NCI-H526 (cell line): Measurements from ENCODE around the gene HDHD5.

Experiments
- DNase-seq, 2 experiments: peaks; one replicate each; lab custom pipeline; 2025; lab: John Stamatoyannopoulos, UW

The HDHD5 gene

DNA sequence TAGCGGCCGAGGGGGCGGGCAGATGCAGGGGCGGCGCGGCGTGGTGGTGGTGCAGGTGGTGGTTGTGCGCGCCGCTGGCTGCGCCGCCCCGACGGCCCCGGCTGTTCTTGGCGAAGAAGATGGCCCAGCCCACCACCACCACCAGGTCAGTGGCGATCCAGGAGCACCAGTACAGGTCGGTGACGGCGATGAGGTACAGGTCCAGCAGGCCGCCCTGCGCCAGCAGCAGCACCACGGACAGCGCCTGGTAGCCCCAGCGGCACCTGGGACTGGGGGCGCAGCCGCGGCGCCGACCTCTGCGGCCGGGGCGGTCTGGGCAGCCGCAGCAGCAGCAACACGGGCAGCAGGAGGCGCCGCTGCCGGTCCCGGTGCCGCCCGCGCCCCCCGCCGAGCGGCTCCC, 38.8 kb downstream of the HDHD5 start:
- DNase-seq = no peak

GRCh38 chr22:17119481-17120202, 39.4 kb downstream of the HDHD5 start:
- peak in 1 of 2 experiments; percentile 15 for DNase-seq

DNA sequence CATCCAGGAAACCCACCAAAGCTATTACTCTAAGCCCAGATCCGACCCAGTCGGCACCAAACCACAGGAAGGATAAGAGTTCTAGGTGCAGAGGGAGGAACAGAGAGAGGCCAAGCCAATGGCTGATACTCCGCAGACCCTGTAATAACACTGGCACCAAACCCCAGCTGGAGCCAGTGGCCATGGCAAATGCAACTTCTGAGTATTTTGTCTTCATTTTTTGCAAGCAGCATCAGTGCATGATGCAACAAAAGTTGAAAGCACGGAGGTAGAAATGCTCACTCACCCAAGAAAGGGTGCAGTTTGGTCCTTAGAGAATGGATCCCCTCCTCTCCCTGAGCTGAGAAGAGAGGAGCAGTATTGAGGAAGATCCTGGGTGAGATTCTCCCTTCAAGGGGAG, 40.7 kb downstream of the HDHD5 start:
- DNase-seq = no peak

GRCh38 chr22:17117890-17118289, 41.2 kb downstream of the HDHD5 start:
- DNase-seq = no peak

GRCh38 chr22:17117400-17117799, 41.7 kb downstream of the HDHD5 start:
- no peak for DNase-seq

- DNase-seq = no peak
Measured at GRCh38 chr22:17116572-17117330, 42.3 kb downstream of the HDHD5 start.

DNA sequence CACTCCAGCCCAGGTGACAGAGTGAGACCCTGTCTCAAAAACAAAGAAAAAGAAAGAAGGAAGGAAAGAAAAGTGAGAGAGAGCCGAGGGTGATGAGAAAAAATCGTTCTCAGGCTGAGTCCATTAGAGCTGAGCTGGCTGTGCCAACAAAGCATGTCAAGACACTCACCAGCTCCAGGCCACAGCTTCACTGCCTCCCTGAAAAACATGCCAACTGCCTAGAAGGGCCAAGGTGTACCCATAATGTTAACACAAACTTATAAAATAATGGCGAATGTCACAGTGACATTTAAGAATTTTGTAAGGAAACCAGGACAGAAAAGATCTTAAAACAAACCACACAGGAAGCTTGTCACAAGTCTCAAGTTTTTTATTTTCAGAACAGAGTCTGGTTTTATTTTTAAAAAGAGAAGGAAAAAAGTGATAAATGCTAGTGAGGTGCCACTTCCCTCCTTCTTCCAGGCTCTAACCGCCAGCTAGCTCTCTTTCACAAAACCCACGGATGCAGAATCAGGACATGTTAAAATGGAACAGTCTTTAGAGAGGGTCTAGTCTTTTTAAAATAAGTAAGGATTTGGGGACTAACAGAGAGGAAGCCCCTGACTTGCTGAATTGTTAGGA, 43.0 kb downstream of the HDHD5 start:
- no peak for DNase-seq

DNA sequence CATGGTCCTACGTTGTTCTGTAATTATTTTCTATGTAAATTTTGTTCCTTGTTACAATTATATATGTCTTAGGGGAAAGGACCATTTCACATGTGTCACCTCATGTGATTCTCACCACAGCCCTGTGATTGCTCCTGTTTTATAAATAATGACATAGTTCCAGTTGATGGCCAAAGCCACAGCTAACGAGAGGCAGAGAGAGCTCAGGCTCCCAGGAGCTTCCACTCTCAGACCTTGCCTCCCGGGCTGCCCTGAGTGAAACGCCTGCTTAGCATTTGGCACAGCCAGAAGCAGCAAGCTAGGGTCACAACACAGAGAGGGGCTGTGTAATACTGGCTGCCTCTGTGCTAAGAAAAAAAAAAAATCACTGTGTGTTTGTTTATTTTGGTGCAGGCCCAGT, 43.8 kb downstream of the HDHD5 start:
- no peak for DNase-seq

DNA sequence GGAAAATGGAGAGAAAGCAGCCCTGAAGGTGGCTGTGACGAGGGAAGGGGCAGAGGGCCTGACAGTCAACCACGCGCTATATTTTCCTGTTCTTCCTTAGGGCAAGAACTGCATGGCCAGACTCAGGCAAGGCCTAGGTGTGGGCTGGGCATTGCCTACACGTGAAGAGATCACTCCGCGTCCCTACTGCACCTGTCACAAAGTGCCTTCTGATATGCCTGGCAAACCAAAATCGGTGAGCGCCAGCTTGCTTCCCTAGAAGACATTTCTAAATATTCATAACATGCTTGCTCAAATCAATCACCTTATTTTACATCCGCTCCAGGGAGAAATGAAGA, 44.2 kb downstream of the HDHD5 start:
- DNase-seq = no peak

DNA sequence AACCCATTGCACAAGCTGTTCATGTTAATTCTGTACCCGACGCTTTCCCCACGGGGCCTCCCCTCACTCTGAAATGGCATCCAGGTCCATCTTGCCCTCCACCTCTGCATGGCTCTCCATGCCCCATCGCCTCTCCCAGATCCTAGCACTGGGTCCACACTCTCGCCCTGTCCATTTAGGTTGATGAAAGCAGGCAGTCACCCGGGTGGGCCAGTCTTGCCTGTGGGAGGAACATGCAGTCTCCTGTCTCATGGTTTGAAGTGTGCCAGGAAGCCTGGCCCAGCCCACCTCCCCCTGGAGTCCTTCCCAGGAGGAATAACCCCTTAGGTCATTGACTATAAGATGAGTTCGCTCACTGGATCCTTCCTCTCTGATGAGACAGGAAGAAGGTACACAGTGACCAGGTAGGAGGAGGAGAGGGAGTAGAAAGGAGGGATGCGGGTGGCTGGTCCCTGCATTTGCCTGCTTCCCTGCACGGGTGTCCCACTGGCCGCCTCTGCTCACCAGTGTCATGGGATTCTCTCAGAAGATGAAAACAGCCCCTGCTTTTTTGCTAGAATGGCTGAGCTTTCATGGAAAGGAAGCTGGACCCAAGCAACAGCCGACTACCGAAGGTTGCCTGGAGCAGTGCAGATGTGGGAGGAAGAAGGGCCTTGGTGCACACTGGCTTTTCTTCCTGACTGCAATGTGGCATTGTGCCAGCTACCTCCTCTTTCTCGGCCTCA, 44.7 kb downstream of the HDHD5 start:
- no peak for DNase-seq

GRCh38 chr22:17113600-17113999, 45.5 kb downstream of the HDHD5 start:
- no peak for DNase-seq

DNA sequence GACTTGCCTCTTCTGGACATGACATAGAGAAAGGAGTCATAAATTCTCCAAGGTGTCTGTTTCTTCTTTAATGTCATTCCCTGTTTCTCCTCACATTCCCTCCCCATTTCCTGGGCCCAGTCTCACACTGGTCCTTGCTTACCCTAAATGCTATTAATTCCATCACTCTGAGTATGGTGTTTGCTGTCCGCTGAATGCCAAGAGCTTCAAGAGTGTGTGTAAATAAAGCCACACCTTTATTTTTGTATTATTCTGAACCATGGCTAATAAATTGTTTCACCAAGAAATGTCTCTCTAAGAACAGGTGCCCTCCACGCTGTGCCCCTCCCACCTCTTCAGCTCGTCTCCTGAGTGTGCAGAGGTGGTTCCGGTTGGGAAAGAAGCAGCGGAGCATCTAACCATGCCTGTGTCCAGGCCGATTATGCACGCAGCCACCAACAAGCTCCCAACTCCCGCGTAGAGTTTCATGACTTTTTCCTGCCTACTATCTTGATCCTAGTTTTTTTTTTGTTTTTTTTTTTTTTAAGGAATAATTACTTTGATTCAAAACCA, 46.5 kb downstream of the HDHD5 start:
- peak in 1 of 2 experiments; percentile 2 for DNase-seq

- no peak for DNase-seq
Measured at GRCh38 chr22:17110791-17111550, 48.1 kb downstream of the HDHD5 start.

DNA sequence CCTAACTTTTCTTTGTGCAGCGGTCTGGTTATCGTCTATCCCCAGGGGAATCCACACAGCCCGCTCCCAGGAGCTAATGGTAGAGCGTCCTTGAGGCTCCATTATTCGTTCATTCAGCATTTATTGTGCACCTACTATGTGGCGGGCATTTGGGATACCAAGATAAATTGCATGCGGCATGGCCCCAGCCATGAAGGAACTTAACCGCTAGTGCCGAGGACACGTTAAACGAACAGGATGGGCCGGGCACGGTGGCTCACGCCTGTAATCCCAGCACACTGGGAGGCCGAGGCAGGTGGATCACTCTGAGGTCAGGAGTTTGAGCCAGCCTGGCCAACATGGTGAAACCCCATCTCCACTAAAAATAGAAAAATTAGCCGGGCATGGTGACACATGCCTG, 49.1 kb downstream of the HDHD5 start:
- DNase-seq = no peak

GRCh38 chr22:17109113-17109865, 49.8 kb downstream of the HDHD5 start:
- DNase-seq = no peak

DNA sequence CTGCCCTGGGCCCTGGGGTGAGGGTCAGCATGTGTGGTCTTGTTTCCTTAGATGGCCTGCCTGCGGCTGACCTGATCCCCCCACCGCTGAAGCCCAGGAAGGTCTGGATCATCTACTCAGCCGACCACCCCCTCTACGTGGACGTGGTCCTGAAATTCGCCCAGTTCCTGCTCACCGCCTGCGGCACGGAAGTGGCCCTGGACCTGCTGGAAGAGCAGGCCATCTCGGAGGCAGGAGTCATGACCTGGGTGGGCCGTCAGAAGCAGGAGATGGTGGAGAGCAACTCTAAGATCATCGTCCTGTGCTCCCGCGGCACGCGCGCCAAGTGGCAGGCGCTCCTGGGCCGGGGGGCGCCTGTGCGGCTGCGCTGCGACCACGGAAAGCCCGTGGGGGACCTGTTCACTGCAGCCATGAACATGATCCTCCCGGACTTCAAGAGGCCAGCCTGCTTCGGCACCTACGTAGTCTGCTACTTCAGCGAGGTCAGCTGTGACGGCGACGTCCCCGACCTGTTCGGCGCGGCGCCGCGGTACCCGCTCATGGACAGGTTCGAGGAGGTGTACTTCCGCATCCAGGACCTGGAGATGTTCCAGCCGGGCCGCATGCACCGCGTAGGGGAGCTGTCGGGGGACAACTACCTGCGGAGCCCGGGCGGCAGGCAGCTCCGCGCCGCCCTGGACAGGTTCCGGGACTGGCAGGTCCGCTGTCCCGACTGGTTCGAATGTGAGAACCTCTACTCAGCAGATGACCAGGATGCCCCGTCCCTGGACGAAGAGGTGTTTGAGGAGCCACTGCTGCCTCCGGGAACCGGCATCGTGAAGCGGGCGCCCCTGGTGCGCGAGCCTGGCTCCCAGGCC, 50.6 kb downstream of the HDHD5 start:
- DNase-seq = no peak

DNA sequence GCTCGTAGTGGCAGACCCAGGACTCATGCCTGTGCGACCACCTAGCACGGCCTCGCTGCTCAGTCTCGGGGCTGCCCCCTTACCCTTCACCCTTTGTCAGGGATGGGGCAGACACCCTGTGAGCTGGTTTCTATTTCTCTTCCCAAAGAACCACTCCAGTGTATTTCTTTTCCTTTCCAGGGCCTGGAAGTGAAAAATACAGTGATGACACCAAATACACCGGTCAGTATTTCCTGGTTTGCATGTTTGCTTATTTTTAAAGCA, 51.6 kb downstream of the HDHD5 start:
- no peak for DNase-seq

- DNase-seq = no peak
Measured at GRCh38 chr22:17106785-17107546, 52.1 kb downstream of the HDHD5 start.

DNA sequence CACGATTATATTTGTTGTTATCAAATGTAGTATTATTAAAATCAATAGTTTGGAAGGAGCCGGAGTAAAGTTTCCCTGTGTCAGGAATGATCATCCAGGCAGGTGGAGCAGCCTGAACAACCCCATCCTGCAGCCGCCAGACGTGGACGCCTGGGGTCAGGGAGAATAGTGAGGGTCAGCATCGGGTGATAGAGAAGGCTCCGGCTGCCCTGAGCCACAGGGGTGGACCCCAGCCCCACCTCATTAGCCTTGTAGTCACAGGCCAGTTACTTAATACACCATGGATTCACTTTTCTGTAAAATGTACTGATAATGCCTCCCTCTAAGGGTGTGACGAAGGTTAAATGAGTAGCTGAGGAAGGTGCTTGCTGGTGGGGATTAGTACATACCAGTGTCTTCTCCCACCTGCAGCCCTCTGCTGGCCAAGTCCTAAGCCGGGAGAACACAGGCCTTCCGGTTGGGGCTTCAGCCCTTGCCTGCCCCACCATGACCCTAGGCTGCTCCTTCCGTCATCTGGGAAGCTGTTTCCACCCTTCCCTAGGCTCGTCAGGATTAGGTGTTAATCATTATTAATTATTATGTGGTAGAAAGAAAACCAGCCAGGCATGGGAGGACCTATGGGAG, 52.8 kb downstream of the HDHD5 start:
- no peak for DNase-seq
